NCI-H2029 (cell line): ENCODE results near the gene KAT6B.
"Not testable (repeated sequence)": the region's sequence is repeated elsewhere in the genome, so short reads cannot be mapped to it uniquely, and the experiment has no call there.

Experiments used
- DNase-seq: peaks from one replicate; lab custom pipeline; 2025; lab: John Stamatoyannopoulos, UW

The KAT6B gene

GRCh38 chr10:74890460-74890859 is 64.1 kb downstream of the KAT6B start:
- no peak for DNase-seq

- DNase-seq = no peak
Observed at GRCh38 chr10:74891053-74891452, 64.7 kb downstream of the KAT6B start.

- no peak for DNase-seq
Observed at GRCh38 chr10:74892839-74893238, 66.4 kb downstream of the KAT6B start.

- not testable (repeated sequence) for DNase-seq
Observed at GRCh38 chr10:74893329-74893728, 66.9 kb downstream of the KAT6B start.

DNA sequence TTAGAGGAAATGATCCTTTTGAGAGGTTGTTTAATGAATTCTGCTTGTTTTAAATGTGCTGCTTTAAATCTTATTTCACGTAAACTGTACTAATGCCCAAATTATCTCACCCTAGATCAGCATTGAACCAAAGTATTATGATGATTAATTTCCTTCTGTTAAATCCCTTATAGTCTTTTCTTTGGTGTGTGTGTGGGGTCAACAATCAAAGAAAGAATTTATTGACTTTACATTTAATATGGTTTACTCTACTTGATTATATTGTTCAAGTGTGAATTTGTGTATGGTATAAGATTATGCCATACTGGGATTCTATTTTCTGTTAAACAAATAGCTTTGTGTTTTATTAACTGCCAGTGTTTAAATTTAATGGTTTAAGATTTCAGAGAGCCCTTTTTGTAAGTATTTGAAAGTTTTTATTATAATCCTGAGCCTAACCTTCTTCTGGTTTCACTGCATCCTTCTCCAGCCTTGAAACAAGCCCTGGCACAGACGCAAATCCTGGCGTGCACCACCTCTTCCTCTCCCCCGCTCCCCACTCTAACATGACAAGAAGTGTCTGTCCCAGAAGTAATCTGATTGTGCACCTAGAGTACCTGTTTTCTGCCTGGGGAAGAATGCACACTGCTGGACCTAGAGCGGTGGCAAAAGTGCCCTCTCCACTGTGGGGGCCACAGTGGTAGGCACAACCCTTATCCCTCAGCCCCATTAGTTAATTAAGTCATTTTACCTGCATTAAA is 70.6 kb downstream of the KAT6B start:
- no peak for DNase-seq

GRCh38 chr10:74898201-74898976 is 72.0 kb downstream of the KAT6B start:
- no peak for DNase-seq

- DNase-seq = no peak
Observed at GRCh38 chr10:74900297-74900696, 73.9 kb downstream of the KAT6B start.

DNA sequence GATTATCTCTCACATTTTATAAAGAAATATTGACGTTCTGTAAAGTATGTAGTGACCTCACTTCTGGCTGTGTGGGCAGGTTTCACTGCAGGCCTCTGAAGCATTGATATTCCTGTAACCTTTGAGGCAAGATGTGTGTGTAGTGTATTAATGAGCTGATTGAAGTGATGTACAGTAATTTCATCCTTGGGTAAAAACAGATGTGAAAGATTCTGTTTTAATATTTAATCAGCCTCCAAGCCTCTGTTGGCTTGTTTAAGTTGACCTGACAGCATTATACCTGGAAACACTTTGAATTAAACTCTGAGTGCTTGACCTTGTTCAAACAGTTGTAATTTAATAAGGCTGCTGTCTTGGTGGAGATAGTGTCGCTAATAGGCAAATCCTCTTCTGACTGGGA is 74.9 kb downstream of the KAT6B start:
- no peak for DNase-seq

GRCh38 chr10:74901867-74902450 is 75.6 kb downstream of the KAT6B start:
- DNase-seq = no peak

GRCh38 chr10:74903491-74903890 is 77.1 kb downstream of the KAT6B start:
- DNase-seq = no peak

DNA sequence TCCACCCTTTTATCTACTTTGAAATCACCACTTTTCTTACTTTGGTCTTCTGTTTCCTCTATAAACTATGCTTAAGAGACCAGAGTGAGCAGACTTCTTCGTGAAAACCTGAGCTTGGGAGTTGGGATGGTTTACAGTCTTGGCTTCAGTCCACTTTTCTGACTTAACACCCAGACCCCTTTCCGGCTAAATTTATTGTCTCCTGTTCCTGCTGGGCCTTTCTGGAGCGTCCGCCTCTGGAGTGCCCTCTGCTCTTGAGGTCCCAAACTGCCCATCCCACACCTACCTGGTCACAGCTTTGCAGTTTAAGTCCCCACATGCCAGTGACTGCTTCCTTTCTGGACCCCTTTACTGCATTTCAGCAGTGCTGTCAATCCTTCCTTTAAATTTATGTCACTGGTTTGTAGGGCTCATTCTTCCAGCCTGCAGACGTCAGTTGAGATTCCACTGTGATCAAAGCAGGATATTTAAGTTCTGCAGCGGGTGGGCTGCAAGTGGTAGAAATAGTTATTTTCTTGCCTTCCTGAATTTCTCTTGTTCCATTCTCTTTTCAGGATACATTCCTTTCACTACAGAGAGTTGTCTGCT is 80.3 kb downstream of the KAT6B start:
- DNase-seq = no peak

DNA sequence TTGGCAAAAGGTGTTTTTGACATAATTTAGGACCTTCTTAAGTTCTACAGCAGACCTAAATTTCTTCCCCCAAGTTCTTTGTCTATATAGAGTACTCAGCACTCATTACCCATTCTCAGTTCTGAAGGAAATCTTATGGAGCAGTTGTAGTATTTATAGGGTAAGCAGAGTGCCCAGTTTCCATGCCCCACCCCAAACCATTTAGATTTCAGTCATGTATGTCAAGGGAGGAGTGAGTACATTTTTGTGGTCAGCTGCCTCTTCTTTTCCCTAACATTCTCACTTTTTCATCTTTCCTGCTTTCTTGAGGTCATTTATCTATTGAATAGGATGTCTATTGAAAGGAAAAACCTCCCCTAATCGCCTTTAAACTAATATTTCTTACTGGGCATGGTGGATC is 83.3 kb downstream of the KAT6B start:
- no peak for DNase-seq

GRCh38 chr10:74910241-74910975 is 84.0 kb downstream of the KAT6B start:
- no peak for DNase-seq

- no peak for DNase-seq
Observed at GRCh38 chr10:74910976-74911350, 84.6 kb downstream of the KAT6B start.

GRCh38 chr10:74912182-74912581 is 85.8 kb downstream of the KAT6B start:
- DNase-seq = no peak

GRCh38 chr10:74912682-74913081 is 86.3 kb downstream of the KAT6B start:
- no peak for DNase-seq

GRCh38 chr10:74913377-74913979 is 87.1 kb downstream of the KAT6B start:
- no peak for DNase-seq

DNA sequence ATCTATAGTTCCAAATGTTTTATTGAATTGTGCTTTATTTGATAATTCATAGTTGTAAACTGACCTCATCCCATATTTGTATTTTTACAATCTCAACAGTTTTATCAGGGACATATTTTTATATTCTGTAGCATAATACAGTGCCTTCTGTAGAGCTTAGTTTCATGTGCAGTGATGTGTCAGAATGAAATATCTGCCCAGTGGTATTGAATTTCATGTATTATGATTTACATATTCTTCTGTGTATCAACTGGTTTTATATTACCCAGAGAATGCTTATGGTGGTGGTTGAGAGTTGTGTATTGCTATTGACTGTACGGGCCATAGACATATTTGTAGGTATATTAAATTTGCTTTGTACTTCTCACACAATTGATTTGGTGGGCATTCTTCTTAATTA is 89.9 kb downstream of the KAT6B start:
- no peak for DNase-seq

DNA sequence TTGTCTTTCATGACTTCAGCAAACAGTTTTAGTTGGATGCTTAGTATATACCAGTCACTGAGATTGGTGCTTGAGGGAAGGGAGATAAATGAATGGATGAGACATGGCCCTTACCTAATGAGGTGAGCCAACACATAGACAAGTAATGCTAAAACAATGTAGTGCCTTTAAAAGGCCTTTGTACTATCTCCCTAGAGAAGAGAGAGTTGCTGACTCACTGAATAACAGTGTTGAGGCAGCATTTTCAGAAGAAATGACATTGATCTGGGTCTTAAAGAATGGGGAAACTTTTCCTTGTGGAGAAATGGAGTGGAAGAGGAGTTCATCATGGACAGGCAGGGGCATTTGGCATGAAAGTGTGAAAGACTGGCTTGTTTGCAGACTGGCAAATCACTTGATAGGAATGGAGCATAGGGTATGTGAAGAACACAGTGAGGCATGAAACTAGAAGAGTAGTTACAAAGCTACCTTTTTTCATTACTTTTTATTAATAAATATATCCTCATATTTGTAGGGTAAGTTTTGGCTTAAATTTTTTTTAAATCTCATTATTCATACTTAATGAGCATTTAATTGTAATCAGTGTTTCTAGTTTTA is 91.2 kb downstream of the KAT6B start:
- no peak for DNase-seq

GRCh38 chr10:74919671-74920070 is 93.3 kb downstream of the KAT6B start:
- DNase-seq = no peak

DNA sequence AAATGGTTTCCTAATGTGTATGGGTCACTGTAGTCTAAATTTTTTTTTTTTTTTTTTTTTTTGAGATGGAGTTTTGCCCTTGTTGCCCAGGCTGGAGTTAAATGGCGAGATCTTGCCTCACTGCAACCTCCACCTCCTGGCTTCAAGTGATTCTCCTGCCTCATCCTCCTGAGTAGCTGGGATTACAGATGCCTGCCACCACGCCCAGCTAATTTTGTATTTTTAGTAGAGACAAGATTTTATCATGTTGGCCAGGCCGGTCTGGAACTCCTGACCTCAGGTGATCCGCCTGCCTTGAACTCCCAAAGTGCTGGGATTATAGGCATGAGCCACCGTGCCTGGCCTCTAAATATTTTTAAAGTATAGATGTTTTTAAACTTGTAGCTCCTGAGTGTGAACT is 94.7 kb downstream of the KAT6B start:
- DNase-seq = not testable (repeated sequence)
